ENCODE measurements around the gene TSPAN4. TPM values are rescaled to one million over a fixed set of nuclear protein-coding genes. Genes with fewer than 3 reads are reported as not detected.

Gene TSPAN4
- total RNA-seq, 2 donors from 2014 or later, result 48.8 to 94.9 TPM

- WGBS, result 4% methylated on average over 41 of the region's 67 CpGs
- intact Hi-C loops (cut with DNase I), result no loop called here
- Histone ChIP-seq H3K9me3 (no peaks in the 10 kb centered on the region), H3K27me3 (replicated peaks; ENCODE audit: insufficient read depth) (no peaks in the 10 kb centered on the region), H3K4me3 (peak within 1 kb of the TSS; percentile 63 to 79), H3K27ac (peak within 1 kb of the TSS; percentile 76 to 77), H3K36me3 (no peaks in the 10 kb centered on the region), H3K4me1 (replicated peaks) (peaks cover 27% of the 10 kb centered on the region)
- TF ChIP-seq POLR2AphosphoS5 (IDR thresholded peaks at IDR 0.05), result no peak
- no peak for TF ChIP-seq POLR2A (IDR thresholded peaks at IDR 0.05)
- TF ChIP-seq, protein P1, sequence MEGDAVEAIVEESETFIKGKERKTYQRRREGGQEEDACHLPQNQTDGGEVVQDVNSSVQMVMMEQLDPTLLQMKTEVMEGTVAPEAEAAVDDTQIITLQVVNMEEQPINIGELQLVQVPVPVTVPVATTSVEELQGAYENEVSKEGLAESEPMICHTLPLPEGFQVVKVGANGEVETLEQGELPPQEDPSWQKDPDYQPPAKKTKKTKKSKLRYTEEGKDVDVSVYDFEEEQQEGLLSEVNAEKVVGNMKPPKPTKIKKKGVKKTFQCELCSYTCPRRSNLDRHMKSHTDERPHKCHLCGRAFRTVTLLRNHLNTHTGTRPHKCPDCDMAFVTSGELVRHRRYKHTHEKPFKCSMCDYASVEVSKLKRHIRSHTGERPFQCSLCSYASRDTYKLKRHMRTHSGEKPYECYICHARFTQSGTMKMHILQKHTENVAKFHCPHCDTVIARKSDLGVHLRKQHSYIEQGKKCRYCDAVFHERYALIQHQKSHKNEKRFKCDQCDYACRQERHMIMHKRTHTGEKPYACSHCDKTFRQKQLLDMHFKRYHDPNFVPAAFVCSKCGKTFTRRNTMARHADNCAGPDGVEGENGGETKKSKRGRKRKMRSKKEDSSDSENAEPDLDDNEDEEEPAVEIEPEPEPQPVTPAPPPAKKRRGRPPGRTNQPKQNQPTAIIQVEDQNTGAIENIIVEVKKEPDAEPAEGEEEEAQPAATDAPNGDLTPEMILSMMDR (IDR thresholded peaks at IDR 0.05), result peak in 1 of 4 experiments; percentile 16
- no peak for DNase-seq (ENCODE audit: low spot score)
Observed at GRCh38 chr11:832529-833113, 10.0 kb upstream of the TSPAN4 start, which contains the start of gene CD151. TSS of gene CD151 (plus strand) at chr11:832952. CDS start at chr11:836070, 3,118 bp downstream.

DNA sequence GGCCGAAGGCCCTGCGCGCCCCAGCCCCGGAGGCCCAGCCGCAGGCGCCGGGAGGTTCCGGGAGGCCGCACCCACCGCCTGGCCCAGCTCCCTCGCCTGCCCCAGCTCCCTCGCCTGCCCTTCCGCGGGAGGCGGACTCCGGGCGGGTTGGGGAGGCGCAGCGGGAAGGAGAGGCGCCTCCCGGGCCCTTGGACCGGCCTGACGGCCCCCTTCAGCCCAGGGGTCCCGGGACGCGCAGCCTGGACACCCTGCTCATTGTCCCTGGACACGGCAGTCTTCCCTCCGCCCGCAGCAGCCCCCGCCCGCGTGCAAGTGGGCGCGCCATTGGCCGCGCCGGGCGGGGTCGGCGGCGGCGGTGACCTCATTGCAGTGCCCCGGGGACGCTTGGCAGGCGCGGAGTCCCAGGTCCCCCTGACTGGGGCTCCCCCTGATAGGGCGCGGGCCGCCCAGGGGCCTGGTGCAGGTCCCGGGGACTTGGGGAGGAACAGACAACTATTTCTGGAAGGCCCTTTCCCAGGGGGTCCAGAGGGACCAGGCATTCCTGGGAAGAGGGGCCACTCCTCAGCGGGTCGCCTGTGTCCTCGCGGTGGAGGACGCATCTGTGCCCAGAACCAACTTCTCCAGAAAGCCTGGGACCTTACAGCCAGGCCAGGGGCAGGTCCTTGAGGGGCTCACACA, 9.4 kb upstream of the TSPAN4 start:
- TF ChIP-seq POLR2AphosphoS5 (IDR thresholded peaks at IDR 0.05) (no peak), POLR2A (IDR thresholded peaks at IDR 0.05) (peak; percentile 39)
- H3K9me3 ChIP-seq, result no peaks in the 10 kb centered on the region
- WGBS, result under 1% methylated on average over 30 of the region's 55 CpGs
- intact Hi-C loops (cut with DNase I), result no loop called here
- no peaks in the 10 kb centered on the region for H3K36me3 ChIP-seq
- peak overlapping the region; percentile 63 to 79 for H3K4me3 ChIP-seq
- DNase-seq (ENCODE audit: low spot score), result no peak
- peaks cover 27% of the 10 kb centered on the region for H3K4me1 ChIP-seq (replicated peaks)
- H3K27ac ChIP-seq, result peak overlapping the region; percentile 76 to 77
- H3K27me3 ChIP-seq (replicated peaks; ENCODE audit: insufficient read depth), result no peaks in the 10 kb centered on the region

DNA sequence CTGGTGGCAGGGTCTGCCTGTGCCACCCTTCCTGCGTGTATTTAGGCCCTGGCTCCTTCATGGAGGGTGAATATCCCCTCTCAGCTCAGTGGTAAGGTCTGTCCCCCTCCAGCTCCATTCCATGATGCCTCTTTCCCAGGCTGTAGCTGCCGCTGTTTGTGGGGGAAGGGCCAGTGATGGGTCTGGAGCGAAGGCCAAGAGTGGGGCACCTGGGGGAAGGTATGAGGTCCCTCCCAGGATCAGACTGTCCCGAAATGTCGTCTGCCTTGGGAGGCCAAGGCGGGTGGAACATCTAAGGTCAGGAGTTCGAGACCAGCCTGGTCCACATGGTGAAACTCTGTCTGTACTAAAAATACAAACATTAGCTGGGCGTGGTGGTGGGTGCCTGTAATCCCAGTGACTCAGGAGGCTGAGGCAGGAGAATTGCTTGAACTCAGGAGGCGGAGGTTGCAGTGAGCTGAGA, 8.8 kb upstream of the TSPAN4 start:
- Histone ChIP-seq H3K4me3 (peak overlapping the region; percentile 63 to 79), H3K4me1 (replicated peaks) (peaks cover 27% of the 10 kb centered on the region), H3K36me3 (no peaks in the 10 kb centered on the region), H3K27ac (peak overlapping the region; percentile 76 to 77), H3K27me3 (replicated peaks; ENCODE audit: insufficient read depth) (no peaks in the 10 kb centered on the region), H3K9me3 (no peaks in the 10 kb centered on the region)
- DNase-seq (ENCODE audit: low spot score), result no peak
- intact Hi-C loops (cut with DNase I), result no loop called here
- TF ChIP-seq, protein P1 (IDR thresholded peaks at IDR 0.05), result no peak
- TF ChIP-seq POLR2A (IDR thresholded peaks at IDR 0.05), result no peak
- TF ChIP-seq POLR2AphosphoS5 (IDR thresholded peaks at IDR 0.05), result no peak
- 61% methylated on average over 9 of the region's 9 CpGs for WGBS

DNA sequence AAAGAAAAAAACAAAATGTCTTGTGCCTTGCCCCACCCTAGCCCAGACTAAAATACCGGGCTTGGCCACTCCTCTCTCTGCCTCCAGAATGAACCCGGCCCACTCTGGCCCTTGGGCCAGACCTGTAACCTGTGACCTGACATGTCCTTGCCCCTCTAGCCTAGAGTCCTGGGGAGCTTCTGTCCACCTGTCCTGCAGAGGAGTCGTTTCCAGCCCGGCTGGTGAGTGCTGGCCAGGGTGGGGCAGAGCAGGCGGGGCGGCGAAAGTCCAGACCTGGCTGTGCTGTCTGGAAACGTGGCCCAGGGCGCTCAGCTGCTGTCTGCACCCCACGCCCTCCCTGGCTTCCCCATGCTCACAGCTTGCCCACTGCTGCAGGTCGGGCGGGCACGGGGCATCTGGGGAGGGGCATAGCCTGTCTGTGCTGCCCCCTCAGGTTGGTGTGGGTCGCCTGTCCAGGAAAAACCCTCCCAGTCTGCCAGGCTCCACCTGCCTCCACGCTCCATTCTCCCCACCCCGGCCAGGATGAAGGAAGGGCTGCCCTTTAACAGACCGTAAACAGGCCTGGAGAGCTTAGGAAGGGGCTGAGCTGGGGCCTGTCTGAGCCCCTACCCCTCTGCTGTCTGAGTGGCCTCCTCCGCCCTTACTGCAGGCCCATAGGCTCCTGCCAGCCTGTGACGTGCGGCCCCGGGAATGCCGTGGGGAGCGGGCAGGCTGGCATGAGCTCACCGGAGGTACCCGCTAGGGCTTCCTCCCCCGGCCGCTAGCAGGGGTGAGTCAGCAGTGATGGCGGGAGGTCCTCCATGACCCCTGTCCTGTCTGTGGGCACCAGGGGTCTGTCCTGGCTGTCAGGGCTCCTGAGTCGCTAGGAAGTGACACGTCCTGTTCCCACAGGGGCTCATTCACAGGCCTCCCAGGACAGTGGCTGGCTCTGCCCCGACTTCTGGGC, 8.0 kb upstream of the TSPAN4 start:
- intact Hi-C loops (cut with DNase I), result no loop called here
- H3K9me3 ChIP-seq, result no peaks in the 10 kb centered on the region

More for the DNA sequence above, 8.0 kb upstream of the TSPAN4 start:
- Histone ChIP-seq H3K4me3 (peak overlapping the region; percentile 6 to 24), H3K36me3 (peaks cover 0 to 3% of the 10 kb centered on the region in 2 donors), H3K4me1 (replicated peaks) (peaks cover 23% of the 10 kb centered on the region), H3K27ac (peak overlapping the region; percentile 76 to 77), H3K27me3 (replicated peaks; ENCODE audit: insufficient read depth) (no peaks in the 10 kb centered on the region)
- peak; percentile 59 for DNase-seq (ENCODE audit: low spot score)
- TF ChIP-seq, protein P1 (IDR thresholded peaks at IDR 0.05), result peak in 1 of 4 experiments; percentile 31
- TF ChIP-seq POLR2A (IDR thresholded peaks at IDR 0.05) (peak; percentile 67), POLR2AphosphoS5 (IDR thresholded peaks at IDR 0.05) (peak; percentile 63)
- 17% methylated on average over 24 of the region's 31 CpGs for WGBS
